COLO829 (cell line): ENCODE measurements around the gene CAMKMT.

Experiments
- DNase-seq: peaks from one replicate; pipeline ENCODE4 v3.0.0; 2012; ENCODE audit warnings: low spot score

CAMKMT gene

DNA sequence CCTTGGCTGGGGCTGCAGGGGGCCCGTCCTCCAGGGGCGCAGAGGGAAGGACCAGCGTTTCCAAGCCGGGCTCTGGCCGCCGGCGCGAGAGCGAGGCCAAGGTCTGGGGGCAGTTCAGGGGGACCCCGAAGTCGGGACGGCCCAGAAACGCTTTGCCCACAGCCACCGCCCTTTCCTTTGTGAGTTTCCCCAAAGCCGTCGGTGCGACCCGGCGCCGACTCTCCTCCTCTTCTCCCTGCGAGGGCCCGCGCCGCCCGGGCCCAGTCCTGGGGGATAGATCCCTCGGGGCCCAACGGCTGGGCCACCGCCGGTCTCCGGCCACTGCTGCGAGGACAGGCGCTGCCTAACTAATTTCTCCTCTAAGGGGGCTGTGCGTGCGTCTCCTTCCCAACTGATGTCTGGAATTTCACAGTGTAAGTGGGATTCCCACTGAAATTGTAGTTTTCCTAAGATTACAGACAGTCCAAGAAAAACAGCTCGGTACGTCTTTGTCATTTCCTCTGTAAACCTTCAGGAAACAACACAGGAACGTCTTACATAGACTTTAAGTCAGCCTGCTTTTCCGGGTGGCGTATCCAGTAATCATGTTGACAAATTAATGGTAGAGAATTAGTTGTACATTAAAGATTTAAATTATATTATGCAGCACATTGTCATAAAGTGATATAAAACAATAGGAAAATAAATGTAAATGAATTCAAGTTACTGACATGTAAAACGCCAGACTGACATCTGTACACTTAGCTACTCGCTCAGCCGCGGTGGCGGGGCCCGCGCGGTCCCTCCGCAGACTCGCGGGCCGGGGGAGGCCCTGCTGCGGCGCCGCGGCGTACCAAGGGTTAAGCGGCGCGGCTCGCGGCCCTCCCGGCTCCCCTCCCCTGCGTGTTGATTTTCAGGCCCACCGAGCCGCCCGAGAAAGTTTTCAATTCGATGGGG lies 440.4 kb downstream of the CAMKMT start:
- no peak for DNase-seq

DNA sequence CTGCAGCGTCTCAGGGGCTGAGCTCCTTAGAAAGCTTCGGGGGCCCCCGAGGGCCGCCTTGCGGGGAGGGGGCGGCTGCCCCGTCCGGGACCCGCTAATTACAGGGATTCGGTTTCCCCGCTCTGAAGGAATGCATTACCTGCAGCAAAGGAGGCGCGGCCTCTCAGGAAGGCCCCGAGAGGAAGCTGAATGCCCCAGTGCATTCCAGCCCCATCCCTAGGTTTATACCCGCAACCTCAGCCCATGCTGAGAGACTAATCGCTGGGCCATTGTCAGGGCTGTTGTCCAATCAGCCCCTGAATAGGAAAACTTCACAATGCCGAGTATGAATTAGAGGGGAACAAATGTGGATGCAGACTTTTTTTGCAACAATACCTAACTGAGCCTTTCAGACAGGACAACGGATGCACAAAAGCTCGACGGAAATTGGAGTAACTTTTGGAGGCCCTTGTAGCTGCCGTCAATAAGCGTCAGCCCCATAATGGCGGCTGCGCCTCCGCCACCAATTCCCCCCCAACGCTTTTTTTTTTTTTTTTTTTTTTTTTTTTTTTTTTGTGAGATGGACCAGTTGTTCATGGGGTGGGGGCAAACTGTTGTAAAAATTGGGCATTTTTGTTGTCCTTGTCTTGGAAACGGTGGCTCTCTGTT lies 441.2 kb downstream of the CAMKMT start:
- no peak for DNase-seq

DNA sequence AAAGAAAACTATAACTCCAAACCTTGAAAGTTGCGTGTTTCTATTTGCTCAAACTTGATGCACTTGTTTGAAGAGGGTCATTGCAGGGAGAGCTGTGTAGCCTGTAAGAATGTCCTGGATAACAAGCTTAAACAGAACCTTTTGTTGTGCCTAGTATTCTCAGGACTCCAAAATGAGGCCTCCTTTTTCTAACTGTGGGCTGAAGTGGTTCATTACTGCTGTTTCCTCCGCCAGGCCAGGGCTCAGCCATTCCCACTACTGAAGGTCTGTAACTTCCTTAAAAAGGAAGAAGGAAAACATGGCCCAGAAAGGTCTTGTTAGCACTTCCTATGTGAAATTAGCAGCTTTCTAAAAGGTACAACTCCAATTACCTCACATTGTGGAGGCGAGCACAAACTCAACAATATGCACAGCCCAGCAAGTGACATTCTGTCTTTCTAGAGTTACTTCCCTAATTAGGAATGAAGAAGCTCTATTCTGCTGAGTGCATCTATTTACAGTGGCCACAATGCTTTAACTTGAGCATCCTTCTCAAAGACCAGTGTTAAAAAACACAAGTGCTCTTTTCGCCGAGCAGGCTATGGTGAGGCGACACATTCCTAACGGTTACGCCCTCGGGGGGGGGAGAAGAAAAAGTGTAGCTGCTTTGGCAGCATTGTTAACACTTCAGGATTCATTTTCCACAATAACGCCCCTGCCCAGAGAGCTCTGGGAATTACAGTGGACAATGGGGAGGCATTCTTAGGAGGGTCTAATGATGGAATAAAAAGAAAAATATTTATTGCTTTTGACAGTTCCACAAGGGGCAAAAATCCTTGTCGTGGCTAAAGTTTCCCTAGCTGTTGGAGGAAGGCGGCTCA lies 442.9 kb downstream of the CAMKMT start:
- no peak for DNase-seq

DNA sequence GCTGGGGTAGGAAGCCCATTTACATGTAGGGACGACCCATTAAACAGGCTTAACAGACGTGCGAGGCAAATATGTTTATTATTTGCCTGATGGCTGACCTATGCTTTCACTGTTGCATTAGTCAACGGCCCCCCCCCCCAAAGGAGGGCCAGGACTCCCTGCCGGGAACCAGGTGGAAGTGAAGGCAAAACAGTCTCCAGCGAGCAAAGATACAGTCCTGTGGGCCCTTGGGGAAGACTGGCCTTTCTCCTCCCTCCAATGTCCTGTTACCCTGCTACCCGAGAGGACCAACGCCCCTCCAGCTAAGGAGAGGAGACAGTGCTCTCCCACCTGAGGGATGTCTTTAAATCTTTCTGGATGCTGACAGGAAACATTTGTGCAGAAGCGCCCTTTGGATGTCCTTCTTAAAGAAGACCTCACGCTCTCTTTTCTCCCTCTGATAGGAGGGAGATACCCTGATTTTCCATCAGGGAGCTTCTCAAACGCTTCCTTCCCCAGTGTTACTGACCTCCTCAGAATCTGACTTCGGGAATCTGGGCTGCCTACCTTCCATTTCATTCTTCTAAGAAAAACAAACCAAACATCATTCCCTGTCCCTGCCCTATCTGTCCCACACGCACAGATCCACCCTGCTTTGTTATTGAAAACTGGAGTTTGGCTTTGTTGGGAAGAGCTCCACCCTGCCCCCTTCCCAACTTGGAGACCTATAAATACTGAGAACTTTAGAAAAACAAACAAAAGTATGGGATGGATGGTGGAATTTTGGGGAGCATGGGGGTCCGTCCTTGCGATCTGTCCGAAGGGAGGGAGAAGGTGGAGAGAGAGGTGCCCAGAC lies 443.9 kb downstream of the CAMKMT start:
- no peak for DNase-seq

DNA sequence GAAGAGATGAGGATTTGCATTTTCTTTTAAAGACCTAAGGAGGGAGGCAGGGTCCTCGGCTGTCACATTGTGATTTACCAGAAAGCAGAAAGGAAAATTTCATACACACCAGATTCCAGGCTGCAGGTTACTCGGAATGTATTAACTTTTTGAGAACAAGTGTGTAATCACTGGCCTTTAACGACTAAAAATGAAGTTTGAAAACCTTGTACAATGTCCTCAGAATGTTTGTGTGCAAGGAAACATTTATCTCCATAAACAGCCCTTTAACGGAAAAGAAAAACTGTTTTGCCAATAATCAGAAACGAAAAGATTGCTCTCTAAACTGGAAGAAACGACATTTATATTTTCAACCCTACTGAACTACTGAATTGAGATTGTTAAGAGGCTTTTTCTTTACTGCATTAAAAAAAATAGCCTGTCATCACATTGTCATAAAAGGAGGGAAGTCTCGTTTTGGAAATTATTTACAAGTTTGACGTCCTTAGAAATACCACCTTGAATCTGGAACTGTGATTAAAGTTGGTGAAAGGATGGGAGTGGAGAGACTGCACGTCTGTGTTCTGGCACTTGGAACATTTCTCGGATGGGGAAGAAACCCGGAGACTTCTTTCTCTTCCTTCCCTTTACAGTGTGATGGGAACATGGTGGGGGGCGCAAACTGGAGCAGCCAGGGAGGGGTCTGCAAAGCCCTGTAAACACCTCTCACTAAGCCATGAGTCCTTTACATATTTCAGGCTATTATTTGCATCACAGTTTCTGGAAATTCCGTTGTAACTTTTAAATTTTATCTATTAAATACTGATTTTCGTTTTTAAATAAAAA lies 445.7 kb downstream of the CAMKMT start:
- DNase-seq, result no peak

DNA sequence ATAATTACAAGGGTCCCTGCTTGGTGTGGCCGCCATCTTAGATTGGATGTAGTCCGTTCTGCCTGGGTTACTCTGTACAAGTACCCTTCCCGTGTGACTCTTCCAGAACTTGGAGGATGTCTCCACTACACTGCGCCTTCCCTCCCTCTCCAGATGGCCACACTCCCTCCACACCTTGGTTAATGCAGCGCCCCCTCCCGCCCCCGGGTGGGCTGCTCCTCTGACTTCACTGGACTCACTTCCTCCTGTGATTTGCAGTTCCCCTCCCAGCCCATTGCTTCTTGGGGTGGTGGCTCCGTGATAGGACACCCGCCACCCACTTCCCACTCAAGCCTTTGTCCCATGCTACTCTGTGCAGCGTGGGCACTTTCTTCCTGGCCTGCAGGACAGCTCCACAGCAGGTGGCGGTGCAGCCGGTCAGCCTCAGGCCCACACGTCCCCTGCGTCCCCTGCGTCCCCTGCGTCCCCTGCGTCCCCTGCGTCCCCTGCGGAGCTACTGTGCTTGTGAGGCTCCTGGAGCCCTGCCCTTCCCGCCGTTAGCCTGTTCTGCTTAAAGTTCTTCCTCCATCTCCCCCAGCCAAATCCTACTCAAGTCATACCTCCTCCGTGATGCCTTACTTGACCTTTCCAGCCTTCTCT lies 449.3 kb downstream of the CAMKMT start:
- DNase-seq, result no peak

- DNase-seq, result no peak
Measured at GRCh38 chr2:44813165-44813564, 451.4 kb downstream of the CAMKMT start.

DNA sequence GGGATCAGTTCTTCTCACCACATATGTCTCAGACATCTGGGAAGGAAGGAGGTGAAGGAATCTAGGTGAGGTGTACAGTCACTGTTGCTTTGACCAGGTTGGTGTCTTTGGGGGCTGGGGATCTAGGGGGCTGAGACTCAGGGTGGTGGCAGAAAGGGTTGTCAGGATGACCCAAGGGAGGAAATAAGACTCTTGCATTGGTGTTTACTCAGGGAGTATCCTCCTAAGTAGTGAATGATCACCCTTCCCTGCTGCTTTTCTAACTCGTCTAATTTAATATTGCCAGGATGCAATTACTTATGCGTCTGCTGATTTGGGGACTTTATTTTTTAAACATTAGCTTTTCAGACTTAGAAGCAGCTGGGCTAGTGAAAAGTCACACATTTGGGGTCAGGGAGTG lies 451.9 kb downstream of the CAMKMT start:
- DNase-seq, result no peak

GRCh38 chr2:44817256-44817655 lies 455.5 kb downstream of the CAMKMT start:
- no peak for DNase-seq

GRCh38 chr2:44817673-44818335 lies 456.1 kb downstream of the CAMKMT start:
- no peak for DNase-seq

- DNase-seq, result no peak
Measured at GRCh38 chr2:44819061-44819460, 457.3 kb downstream of the CAMKMT start.

DNA sequence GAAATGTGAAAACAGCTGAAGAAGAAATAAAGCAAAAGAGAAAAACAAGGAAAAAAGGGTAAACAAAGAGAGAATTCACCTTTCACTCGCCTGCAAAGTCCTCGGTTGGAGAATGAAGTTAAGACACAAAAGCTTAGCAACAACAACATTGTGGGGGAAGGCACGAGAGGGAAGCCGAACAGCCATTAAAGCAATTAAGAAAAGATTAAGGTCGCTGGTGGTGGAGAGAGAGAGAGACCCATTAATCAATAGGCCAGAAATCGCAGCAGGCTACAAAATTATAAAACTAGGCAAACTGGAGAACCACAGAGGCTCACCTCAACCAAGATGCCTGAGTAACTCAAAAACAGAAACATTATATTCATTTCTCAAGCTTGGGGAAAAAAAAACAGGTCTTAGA lies 459.8 kb downstream of the CAMKMT start:
- no peak for DNase-seq

- DNase-seq, result no peak
Measured at GRCh38 chr2:44822174-44822573, 460.4 kb downstream of the CAMKMT start.
